LHCN-M2 (cell line): Measurements from ENCODE around the gene RPLP2. TPM values are rescaled to one million over a fixed set of nuclear protein-coding genes. Genes with fewer than 3 reads are reported as not detected.

Experiments
- DNase-seq: peaks from one replicate; pipeline ENCODE4 v3.0.0-alpha.2; 2012; ENCODE audit warnings: low read depth
- polyA plus RNA-seq: library from polyadenylated mRNA; unstranded; fragments of >200 nt; gene quantifications from one replicate; pipeline ENCODE4 v1.2.1, GENCODE V29; 2012; ENCODE audit warnings: missing spikeins
- total RNA-seq: library from RNA; depleted of rRNA; stranded (reverse); fragments of >200 nt; gene quantifications from 2 replicates; pipeline ENCODE4 v1.2.3, GENCODE V29; 2014; rRNA removed

The RPLP2 gene
- 416 and 495 TPM in 2 replicates for total RNA-seq
- polyA plus RNA-seq: 2,343 TPM

- DNase-seq: peak; percentile 96
These were observed at the start of gene RPLP2 for GRCh38 chr11:809287-810039. TSS of gene RPLP2 (plus strand) at chr11:809967. CDS start at chr11:810235, 268 bp downstream.

- DNase-seq: no peak
These were observed 49.5 kb upstream of the RPLP2 start for GRCh38 chr11:760236-760635.

- DNase-seq: no peak
These were observed 48.1 kb upstream of the RPLP2 start for GRCh38 chr11:761526-762108.

GRCh38 chr11:762421-763072 is 47.2 kb upstream of the RPLP2 start:
- DNase-seq: peak; percentile 88

- no peak for DNase-seq
These were observed 46.7 kb upstream of the RPLP2 start for GRCh38 chr11:763073-763463.

GRCh38 chr11:763549-764321 is 46.0 kb upstream of the RPLP2 start:
- DNase-seq: no peak

- no peak for DNase-seq
These were observed 45.3 kb upstream of the RPLP2 start for GRCh38 chr11:764322-765024.

GRCh38 chr11:765025-765801 is 44.6 kb upstream of the RPLP2 start:
- DNase-seq: peak; percentile 44

GRCh38 chr11:765802-766091 is 44.0 kb upstream of the RPLP2 start:
- no peak for DNase-seq

GRCh38 chr11:766106-766935 is 43.4 kb upstream of the RPLP2 start:
- no peak for DNase-seq

GRCh38 chr11:766936-767210 is 42.9 kb upstream of the RPLP2 start:
- DNase-seq: no peak

GRCh38 chr11:767238-767637 is 42.5 kb upstream of the RPLP2 start:
- DNase-seq: no peak

- DNase-seq: no peak
These were observed 39.7 kb upstream of the RPLP2 start for GRCh38 chr11:769887-770641.

- no peak for DNase-seq
These were observed 38.8 kb upstream of the RPLP2 start for GRCh38 chr11:770642-771616.

- DNase-seq: no peak
These were observed 38.1 kb upstream of the RPLP2 start for GRCh38 chr11:771617-772204.

GRCh38 chr11:772429-773390 is 37.1 kb upstream of the RPLP2 start:
- no peak for DNase-seq

GRCh38 chr11:773425-773824 is 36.3 kb upstream of the RPLP2 start:
- DNase-seq: no peak
